NOMO-1 treated with DMSO at 0.1 percent for 48 hours (cell line): ENCODE data around the gene DHX9.
"Not testable (repeated sequence)": the region's sequence is repeated elsewhere in the genome, so short reads cannot be mapped to it uniquely, and the experiment has no call there.

Experiments
- DNase-seq: peaks from one replicate; lab custom pipeline; 2025; ENCODE audit not compliant: unreplicated experiment; lab: John Stamatoyannopoulos, UW

The DHX9 gene

DNA sequence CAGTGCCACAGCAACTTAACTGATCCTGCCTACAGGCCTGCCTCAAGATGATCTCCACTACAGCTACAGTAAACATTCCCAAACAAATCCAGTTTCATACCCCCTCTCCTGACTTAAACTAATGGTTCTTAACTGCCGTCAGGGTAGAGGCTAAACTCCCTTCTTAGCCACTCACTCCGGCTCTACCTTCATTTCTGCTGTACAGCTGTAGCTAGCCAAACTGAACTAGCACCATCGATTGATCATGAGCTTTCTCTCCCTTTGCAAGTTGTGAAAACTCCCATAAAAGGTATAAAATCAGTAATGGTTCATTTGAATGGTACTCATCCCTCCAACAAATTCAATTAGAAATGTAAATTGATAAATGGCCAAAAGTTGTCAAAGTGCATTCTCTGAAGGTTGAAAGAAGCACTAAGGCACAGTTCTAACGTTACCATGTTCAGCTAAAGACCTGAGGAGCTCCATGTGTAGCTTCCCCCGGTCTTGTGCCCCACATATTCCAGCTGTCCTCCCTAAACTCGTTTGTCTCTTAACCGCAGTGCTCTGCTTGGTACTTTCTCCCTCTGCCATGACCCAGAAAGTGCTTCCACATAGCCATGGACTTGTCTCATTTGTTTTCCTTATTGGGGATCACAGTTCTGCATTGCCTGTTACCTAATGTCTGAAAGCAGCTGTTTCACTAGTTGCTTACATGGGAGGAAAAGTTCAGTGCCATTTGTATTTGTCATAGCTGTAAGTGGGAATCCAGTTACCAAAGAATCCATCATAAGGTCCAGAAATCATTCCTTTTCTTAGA lies 49.8 kb downstream of the DHX9 start:
- no peak for DNase-seq

DNA sequence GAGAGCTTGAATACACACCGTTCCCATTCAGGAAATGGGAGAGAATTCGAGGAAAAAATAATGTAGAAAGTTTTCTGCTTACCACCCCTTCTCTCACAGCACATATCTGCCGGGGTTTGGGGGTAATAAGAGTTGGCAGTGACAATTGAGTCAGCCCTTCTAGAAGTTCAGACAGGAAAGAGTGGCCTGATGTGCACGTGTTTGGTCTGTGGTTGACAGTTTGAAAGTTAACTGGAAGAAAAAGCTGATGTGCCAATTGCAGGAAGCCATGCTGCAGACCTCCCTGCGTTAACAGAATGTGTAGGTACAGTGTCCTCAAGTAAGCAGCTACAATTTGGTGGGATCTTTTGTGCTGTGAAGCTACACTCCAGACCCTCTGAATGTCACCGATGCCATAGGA lies 50.9 kb downstream of the DHX9 start:
- DNase-seq = peak; percentile 54

DNA sequence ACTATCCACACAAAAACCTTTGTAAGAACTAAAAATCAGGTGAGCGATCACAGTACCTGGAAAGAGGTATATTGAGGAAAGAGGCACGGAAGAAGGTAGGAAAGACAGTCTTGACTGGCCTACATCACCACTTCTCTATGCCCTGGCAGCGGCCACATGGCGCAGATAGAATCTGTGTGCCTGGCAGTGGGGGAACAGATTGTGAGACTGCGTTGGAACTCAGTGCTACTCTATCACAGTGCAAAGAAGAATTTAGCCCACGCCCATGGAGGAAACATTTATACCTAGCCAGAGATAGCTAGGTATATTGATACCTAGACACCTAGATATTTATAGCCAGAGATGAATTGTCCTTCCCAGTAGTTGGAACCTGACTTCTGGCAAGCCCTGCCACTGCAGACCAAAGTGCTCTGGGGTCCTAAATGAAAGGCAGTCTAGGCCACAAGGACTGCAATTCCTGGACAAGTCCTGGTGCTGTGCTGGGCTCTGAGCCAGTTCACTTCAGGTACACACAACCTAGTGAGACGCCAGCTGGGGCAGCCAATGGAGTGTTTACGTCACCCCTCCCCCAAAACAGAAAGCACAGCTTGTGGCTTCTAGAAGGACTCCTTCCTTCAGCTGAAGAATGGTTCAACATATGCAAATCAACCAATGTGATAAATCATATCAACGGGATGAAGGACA lies 51.9 kb downstream of the DHX9 start:
- no peak for DNase-seq

DNA sequence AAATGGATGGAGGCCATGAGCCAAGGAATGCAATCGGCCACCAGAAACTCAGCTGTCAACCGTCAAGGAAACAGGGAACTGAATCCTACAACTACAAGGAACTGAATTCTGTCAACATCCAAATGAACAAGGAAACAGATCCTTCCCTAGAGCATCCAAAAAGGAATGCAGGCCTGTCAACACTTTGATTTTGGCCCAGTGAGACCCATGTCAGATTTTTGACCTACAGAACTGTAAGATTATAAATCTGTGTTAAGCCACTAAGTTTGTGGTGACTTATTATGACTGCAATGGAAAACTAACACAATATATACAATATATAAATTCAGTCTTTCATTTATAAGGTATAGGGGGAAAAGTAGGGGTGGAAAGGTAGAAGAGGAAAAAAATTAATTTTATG lies 58.5 kb downstream of the DHX9 start:
- DNase-seq = no peak

DNA sequence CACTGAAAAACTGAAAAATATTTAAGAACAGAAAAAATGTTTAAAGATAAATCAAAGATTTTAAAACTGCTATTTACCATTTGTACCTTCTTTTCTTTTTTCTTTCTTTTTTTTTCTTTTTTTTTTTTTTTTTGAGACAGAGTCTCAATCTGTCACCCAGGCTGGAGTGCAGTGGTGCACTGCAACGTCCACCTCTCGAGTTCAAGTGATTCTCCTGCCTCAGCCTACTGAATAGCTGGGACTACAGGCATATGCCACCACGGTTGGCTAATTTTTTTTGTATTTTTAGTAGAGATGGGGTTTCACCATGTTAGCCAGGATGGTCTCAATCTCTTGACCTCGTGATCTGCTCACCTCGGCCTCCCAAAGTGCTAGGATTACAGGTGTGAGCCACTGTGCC lies 62.8 kb downstream of the DHX9 start:
- DNase-seq = not testable (repeated sequence)

DNA sequence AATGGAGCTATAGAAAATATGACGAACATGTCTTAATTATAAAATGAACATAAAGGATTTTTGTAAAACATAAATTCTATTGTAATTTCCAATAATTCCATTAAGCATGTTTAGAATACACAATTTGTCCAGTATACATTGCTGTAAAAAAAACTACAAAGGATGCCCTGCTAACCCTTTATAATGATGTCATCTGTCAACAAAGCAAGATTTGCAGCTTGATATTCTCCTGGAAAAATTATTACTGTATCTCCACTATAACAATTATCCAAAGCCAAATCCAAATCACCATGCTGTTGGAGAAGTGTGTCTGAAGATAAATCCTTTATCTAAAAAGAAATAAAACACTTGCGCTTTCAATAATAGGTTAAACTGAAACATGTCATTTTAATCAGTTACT lies 66.2 kb downstream of the DHX9 start:
- DNase-seq = no peak

DNA sequence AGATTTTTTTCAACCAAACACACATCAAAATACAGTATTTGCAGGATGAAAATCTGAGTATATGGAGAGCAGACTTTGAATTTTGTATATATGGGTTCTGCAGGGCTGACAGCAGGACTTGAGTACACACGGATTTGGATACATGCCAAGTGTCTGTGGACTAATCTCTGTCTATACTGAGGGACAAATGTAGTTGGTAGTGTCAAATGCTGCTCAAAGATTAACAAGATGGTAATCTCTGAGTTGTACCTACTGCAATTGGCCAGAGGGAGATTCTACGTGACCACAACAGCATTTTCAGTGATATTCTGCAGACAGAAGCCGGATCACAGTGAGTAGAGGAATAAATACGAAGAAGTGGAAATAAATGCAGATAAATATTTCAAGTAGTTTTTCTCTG lies 70.4 kb downstream of the DHX9 start:
- DNase-seq = no peak

DNA sequence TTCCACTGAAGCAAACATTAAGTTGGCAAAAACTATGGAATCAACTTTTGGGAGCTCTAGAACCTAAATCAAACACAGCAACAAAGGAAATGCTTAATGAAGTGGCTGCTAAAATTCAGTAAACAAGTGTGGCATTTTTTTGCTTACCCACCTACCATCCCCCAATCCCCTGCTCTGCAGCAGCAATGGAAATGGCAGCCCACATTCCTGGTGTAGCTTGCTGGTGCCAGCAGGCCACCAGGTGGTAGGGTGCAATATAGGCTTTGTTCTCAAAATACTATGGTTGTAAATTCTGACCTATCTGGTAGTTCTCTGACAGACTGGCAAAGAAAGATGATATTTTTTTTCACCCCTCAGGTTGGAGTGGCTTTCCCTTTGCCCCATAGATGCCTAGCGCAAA lies 71.0 kb downstream of the DHX9 start:
- no peak for DNase-seq

DNA sequence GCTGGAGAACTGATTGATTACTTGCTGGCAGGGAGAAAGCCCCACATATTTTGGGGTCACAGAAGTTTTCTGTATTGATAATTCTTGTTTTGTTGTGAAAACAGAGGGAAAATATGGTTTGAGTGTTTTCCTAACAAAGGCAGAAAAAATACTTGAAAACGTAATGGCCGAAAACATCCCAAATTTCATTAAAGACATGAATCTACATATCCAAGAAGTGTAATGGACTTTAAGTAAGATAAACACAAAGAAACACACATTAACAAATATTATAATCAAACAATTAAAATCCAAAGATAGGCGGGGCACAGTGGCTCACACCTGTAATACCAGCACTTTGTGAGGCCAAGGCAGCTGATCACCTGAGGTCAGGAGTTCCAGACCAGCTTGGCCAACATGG lies 74.3 kb downstream of the DHX9 start:
- no peak for DNase-seq

DNA sequence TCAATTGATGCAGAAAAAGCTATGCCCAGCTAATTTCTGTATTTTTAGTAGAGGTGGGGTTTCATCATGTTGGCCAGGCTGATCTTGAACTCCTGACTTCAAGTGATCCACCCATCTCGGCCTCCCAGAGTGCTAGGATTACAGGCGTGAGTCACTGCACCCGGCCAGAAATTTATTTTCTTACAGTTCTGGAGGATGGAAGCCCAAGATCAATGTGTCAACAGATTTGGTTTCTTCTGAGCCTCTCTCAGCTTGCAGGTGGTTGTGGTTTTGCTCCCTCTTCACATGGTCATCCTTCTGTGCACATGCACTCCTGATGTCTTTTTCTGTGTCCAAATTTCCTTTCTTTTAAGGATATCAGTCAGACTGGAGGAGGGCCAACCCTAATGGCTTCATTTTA lies 78.2 kb downstream of the DHX9 start:
- no peak for DNase-seq

DNA sequence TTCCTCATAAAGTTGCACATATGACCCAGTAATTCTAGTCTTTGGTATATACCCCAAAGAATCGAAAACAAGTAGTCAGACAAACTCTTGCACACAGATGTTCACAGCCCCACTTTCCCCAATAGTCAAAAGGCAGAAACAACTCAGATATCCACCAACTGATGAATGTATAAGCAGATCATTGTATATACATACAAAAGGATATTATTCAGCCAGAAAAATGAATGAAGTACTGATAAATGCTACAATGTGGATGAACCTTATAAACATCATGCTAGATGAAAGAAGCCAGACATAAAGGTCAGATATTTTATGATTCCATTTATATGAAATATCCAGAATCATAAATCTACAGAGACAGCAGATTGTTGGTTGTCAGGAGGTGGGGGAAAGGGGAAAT lies 86.5 kb downstream of the DHX9 start:
- DNase-seq = no peak

DNA sequence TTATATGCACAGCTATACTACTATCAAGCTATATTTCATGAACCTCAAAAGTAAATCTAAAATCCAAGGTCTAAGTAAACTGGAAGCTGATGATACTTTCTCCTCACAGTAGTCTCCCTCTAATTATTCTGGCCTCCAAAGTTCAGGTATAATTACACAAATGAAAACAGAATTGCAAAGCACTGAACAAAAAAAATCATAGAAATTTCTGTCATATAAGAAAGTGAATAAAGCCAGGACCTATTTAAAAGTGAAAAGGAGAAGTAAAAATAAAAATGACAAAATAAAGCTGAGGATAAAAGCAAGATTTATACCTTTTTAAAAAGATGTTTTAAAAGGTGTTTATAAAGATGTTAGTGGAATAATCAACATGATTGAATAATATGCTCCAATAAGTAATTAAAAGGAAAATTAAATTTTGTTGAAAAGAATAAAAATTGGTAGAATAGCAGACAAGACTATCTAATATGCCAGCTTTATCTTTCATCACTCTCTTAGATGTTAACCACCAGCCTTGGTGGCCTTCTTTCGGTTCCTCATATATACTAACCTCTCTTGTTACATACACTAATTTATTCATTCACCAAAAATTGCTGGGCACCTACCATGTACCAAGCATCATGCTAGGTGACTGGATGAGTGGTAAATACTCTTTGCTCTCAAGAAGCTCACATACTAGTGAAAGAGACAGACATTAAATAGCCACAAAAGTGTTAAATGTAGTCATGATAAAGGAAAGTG lies 88.7 kb downstream of the DHX9 start:
- peak; percentile 82 for DNase-seq

DNA sequence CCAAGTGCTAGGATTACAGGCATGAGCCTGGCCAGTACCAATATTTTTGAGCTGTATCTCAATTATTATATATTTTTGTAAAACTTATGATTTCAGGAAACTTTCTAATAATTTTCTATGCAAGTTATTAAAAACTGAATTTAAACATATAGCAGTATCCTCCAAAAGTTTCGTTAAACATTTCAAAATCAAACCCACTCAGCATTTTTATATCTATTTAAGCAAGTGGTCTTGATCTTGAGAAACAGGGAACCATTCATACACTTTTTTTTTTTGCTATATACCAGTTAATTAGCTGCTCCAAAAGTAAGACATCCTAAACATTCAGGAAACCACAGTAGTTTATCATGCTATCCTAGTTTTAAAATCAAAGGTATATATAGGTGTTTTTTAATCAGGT lies 91.8 kb downstream of the DHX9 start:
- DNase-seq = no peak

DNA sequence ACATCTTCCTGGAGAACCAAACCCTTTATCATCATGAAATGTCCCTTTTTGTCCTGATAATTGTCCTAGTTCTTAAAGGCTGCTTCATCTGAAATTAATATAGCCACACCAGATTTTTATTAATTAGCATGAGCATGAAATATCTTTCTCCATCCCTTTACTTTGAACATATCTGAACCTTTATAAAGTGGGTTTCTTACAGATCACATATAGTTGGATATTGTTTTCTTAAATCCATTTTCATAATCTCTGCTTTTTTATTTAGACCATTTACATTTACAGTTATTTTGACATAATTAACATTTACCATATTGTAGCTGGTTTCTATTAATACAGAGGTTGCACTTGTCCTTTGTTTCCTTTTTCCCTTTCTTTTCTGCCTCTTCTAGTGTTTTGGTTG lies 96.6 kb downstream of the DHX9 start:
- DNase-seq = no peak
